COLO829 (cell line): ENCODE results near the gene KCNK5.

ENCODE experiments used
- DNase-seq: peaks from one replicate; pipeline ENCODE4 v3.0.0; 2012; ENCODE audit warnings: low spot score

Gene KCNK5

DNA sequence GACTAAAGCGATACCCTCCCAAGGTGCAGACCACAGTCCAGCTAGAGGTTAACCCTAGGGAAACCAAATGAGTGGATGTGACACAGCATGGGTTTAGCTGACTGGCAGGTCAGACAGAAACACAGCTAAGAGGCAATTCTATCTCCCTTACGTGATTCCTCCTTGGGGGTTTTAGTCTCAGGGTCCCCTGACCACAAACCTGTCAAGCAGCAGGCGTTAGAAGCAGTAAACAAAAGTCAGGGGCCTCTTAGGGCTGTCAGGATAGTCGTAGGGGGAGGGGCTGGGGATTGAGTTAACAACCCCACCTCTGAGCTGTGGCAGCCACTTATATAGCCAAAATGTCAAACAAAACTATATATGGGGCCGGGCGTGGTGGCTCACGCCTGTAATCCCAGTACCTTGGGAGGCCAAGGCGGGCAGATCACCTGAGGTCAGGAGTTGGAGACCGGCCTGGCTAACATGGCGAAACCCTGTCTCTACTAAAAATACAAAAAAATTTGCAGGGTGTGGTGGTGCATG is 13.6 kb downstream of the KCNK5 start:
- DNase-seq, result no peak

GRCh38 chr6:39214846-39215639 is 14.2 kb downstream of the KCNK5 start:
- no peak for DNase-seq

- no peak for DNase-seq
Measured at GRCh38 chr6:39214120-39214813, 15.0 kb downstream of the KCNK5 start.

GRCh38 chr6:39213195-39213920 is 15.9 kb downstream of the KCNK5 start:
- no peak for DNase-seq

GRCh38 chr6:39211183-39211582 is 18.1 kb downstream of the KCNK5 start:
- no peak for DNase-seq

- no peak for DNase-seq
Measured at GRCh38 chr6:39210450-39210849, 18.8 kb downstream of the KCNK5 start.

GRCh38 chr6:39209911-39210310 is 19.4 kb downstream of the KCNK5 start:
- no peak for DNase-seq

- no peak for DNase-seq
Measured at GRCh38 chr6:39209360-39209811, 19.9 kb downstream of the KCNK5 start.

DNA sequence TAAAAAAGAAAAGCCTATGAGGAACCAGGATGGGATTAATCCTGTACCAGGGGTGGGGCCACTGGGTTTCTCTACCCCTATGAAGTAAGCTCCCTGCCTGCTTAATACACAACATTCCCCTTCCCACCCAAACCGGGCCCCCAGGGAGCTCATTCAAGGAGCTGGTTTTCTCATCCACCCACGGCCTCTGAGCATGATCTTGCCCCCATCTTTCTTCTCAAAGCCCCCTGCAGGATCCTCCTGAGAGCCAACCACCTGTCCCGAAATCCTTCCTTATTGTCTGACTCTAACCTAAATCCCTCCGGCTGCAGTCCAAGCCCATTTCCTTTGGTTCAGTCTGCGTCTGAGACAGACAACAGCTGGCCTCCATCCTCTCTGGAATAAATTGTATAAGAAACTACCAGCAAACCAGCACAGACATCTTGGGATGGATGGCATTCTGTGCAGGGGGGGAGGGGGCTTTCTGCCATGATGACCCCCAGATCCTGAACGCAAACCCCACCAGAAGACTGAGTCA is 21.0 kb downstream of the KCNK5 start:
- no peak for DNase-seq

GRCh38 chr6:39207416-39208222 is 21.7 kb downstream of the KCNK5 start:
- DNase-seq, result no peak

DNA sequence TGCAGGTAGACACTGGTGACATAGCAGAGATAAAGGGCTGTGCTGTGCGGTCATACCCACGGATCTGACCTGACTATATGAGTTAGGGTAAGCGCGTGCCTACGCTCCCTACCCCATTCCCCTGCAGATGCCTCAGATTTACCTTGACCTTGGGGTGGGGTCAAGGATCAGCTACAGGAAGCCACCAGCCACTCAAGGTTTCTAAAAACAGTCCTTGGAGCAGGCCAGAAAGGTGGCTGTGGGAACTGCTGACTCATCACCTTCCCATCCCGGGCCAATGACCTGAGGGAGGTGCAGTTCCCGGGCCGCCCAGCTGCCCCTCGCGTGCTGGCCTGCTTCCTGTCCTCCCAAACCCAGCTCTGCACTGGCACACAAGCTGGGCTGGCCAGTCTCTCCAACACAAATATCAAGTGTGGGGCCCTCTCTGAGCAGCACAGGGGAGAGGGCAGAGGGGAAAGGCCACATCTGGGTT is 23.0 kb downstream of the KCNK5 start:
- no peak for DNase-seq

GRCh38 chr6:39204646-39205244 is 24.5 kb downstream of the KCNK5 start:
- DNase-seq, result no peak

- no peak for DNase-seq
Measured at GRCh38 chr6:39204160-39204495, 25.1 kb downstream of the KCNK5 start.

- no peak for DNase-seq
Measured at GRCh38 chr6:39203436-39204159, 25.7 kb downstream of the KCNK5 start.

GRCh38 chr6:39202166-39202565 is 27.1 kb downstream of the KCNK5 start:
- no peak for DNase-seq

- DNase-seq, result no peak
Measured at GRCh38 chr6:39200498-39201020, 28.7 kb downstream of the KCNK5 start.

DNA sequence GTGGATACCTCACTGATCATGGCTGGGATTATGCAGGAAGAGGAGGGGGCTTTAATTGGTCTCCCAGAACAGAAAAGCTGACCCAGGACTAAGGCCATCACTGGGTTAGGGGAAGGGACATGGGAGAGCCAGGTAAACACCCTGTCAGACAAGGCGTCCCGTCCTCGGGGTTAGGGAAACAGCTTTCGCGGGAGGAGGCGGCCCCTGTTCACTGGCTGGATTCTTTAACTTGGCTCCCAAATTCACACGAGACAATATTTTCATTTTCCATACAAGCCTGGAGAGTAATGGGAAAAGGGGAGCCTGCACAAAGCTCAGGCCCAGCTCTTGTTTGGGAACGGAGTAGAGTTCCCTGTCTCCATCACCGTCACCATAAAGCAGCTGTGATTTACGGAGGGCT is 29.3 kb downstream of the KCNK5 start:
- no peak for DNase-seq

GRCh38 chr6:39199231-39199940 is 29.9 kb downstream of the KCNK5 start:
- DNase-seq, result no peak

DNA sequence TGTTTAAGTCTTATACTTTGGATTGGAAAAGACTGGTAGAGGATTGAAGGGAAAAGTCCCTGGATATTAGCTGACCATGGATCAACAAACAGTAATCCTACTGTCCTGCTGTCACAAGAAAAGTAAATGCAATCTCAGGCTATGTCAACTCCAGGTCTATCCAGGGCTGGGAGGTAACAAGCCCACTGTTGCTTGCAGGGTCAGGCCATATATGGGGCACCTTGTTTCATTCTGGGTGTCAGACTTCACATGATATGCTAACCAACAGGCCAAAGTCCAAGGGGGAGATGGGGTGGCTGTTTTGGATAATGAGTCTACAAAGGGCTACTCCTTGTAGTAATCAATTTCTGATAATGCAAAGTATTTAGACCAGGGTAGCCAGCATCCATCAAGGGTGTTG is 30.7 kb downstream of the KCNK5 start:
- DNase-seq, result no peak
